RWPE2 (cell line): Measurements from ENCODE around the gene PCED1A.

Experiments used
- ATAC-seq: fragments of 200-7000 bp; cut with Tn5 transposase; 3 replicates; pipeline ENCODE4 v1.9.1; 2021; ENCODE audit warnings: low read depth
- DNase-seq: peaks from one replicate; pipeline ENCODE4 v3.0.0-alpha.2; 2020; ENCODE audit warnings: low spot score
- H3K27ac ChIP-seq: fragments of 450-650 bp; 2 replicates; pipeline ENCODE4 v1.5.1; 2017; ENCODE audit warnings: mild to moderate bottlenecking; ENCODE audit not compliant: poor library complexity, severe bottlenecking
- H3K27me3 ChIP-seq: fragments of 250-450 bp; sonication (Bioruptor Pico); 2 replicates; pipeline ENCODE4 v1.5.1; 2021; ENCODE audit warnings: mild to moderate bottlenecking, moderate library complexity; ENCODE audit not compliant: insufficient read depth, poor library complexity, severe bottlenecking
- H3K36me3 ChIP-seq: fragments of 250-450 bp; sonication (Bioruptor Pico); 2 replicates; pipeline ENCODE4 v1.5.1; 2020; ENCODE audit warnings: low read depth, mild to moderate bottlenecking, moderate library complexity
- H3K4me1 ChIP-seq: fragments of 250-450 bp; sonication (Bioruptor Pico); 2 replicates; pipeline ENCODE4 v1.5.1; 2021; ENCODE audit warnings: mild to moderate bottlenecking, moderate library complexity; ENCODE audit not compliant: insufficient read depth, poor library complexity, severe bottlenecking
- H3K4me3 ChIP-seq: fragments of 250-450 bp; sonication (Bioruptor Pico); 2 replicates; pipeline ENCODE4 v1.5.1; 2021; ENCODE audit warnings: mild to moderate bottlenecking, moderate library complexity; ENCODE audit not compliant: severe bottlenecking
- H3K9me3 ChIP-seq: fragments of 250-450 bp; sonication (Bioruptor Pico); 2 replicates; pipeline ENCODE4 v1.5.1; 2021; ENCODE audit warnings: mild to moderate bottlenecking, moderate library complexity; ENCODE audit not compliant: severe bottlenecking
- CTCF ChIP-seq: fragments of 450-650 bp; IDR thresholded peaks from one replicate; pipeline ENCODE4 v1.5.1; 2017; ENCODE audit warnings: mild to moderate bottlenecking, moderate library complexity; ENCODE audit not compliant: poor library complexity, severe bottlenecking

The PCED1A gene

GRCh38 chr20:2871661-2872458 is 31.4 kb upstream of the PCED1A start:
- DNase-seq (peak; percentile 67), ATAC-seq (no peak; the same call in 2 of the 3 replicates)
- Histone ChIP-seq H3K27ac (no peak overlapping the region), H3K9me3 (no peaks in the 10 kb centered on the region), H3K4me1 (peaks cover 7% of the 10 kb centered on the region), H3K4me3 (peak overlapping the region; percentile 74), H3K36me3 (no peaks in the 10 kb centered on the region), H3K27me3 (no peaks in the 10 kb centered on the region)
- no peak for TF ChIP-seq CTCF

GRCh38 chr20:2871111-2871465 is 30.6 kb upstream of the PCED1A start:
- no peaks in the 10 kb centered on the region for H3K36me3 ChIP-seq
- no peak overlapping the region for H3K4me3 ChIP-seq
- H3K9me3 ChIP-seq = no peaks in the 10 kb centered on the region
- TF ChIP-seq CTCF = no peak
- DNase-seq = no peak
- H3K27me3 ChIP-seq = no peaks in the 10 kb centered on the region
- H3K4me1 ChIP-seq = peaks cover 7% of the 10 kb centered on the region
- ATAC-seq = no peak
- peak overlapping the region; percentile 1 for H3K27ac ChIP-seq

GRCh38 chr20:2869381-2869780 is 28.9 kb upstream of the PCED1A start:
- H3K9me3 ChIP-seq = no peaks in the 10 kb centered on the region
- H3K36me3 ChIP-seq = no peaks in the 10 kb centered on the region
- H3K27ac ChIP-seq = no peak overlapping the region
- ATAC-seq (no peak), DNase-seq (no peak)
- H3K4me1 ChIP-seq = peaks cover 7% of the 10 kb centered on the region
- no peak for TF ChIP-seq CTCF
- no peaks in the 10 kb centered on the region for H3K27me3 ChIP-seq
- no peak overlapping the region for H3K4me3 ChIP-seq

GRCh38 chr20:2867081-2867864 is 26.8 kb upstream of the PCED1A start:
- Histone ChIP-seq H3K9me3 (no peaks in the 10 kb centered on the region), H3K4me3 (no peak overlapping the region), H3K36me3 (no peaks in the 10 kb centered on the region), H3K27me3 (no peaks in the 10 kb centered on the region), H3K4me1 (peaks cover 7% of the 10 kb centered on the region), H3K27ac (no peak overlapping the region)
- DNase-seq = no peak
- TF ChIP-seq CTCF = no peak
- no peak for ATAC-seq

GRCh38 chr20:2866236-2866635 is 25.8 kb upstream of the PCED1A start:
- Histone ChIP-seq H3K36me3 (peaks cover 6% of the 10 kb centered on the region; the same call in 1 of the 2 replicates), H3K4me3 (no peak overlapping the region), H3K9me3 (no peaks in the 10 kb centered on the region), H3K27me3 (no peaks in the 10 kb centered on the region), H3K4me1 (peaks cover 7% of the 10 kb centered on the region), H3K27ac (no peak overlapping the region)
- DNase-seq (no peak), ATAC-seq (no peak)
- no peak for TF ChIP-seq CTCF
